Activated T-cell treated with anti-CD3 and anti-CD28 coated beads for 1 hour (primary cell): ENCODE measurements around the gene SLC30A5.
A peak's percentile ranks its signal among the peaks of the same experiment; 100 is the strongest.
"Not testable (repeated sequence)": the region's sequence is repeated elsewhere in the genome, so short reads cannot be mapped to it uniquely, and the experiment has no call there.

Source experiments
- DNase-seq: peaks from one replicate; pipeline ENCODE4 v3.0.0-alpha.2; 2020; ENCODE audit warnings: low read depth

The SLC30A5 gene

DNA sequence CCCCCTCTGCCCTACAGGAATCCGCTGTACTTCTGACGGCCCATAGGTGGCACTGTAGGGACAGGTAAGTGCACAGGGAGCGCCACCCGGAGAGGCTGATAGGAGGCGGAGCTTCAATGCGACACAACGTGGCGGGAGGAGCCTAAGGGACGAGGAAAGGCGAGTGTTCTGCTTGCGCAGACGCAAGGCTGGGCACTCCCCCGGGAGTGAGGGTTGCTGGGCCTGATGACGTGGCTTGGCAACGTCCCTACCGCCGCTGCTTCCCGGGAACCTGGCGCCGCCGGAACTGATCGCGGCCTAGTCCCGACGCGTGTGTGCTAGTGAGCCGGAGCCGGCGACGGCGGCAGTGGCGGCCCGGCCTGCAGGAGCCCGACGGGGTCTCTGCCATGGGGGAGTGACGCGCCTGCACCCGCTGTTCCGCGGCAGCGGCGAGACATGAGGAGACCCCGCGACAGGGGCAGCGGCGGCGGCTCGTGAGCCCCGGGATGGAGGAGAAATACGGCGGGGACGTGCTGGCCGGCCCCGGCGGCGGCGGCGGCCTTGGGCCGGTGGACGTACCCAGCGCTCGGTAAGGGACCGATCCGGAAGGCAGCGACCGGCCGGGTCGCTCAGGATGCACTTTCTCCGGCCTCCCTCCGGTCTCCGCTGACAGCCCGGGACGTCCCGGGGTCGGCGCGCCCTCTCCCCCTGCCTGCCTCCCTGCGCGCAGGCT, at the start of gene SLC30A5:
Gene SLC30A5, plus strand, starts transcription at position 244 of the 712 bp plus-strand sequence. Its CDS starts 242 bp downstream, at position 486.
- DNase-seq = peak; percentile 95

DNA sequence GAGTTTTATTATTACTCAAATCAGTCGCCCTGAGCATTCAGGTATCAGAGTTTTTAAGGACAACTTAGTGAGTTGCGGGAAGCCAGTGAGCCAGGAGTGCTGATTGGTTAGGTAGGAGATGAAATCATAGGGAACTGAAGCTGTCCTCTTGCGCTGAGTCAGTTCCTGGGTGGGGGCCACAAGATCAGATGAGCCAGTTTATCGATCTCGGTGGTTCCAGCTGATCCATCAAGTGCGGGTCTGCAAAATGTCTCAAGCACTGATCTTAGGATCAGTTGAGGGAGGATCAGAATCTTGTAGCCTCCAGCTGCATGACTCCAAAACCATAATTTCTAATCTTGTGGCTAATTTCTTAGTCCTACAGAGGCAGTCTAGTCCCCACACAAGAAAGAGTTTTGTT, 48.6 kb upstream of the SLC30A5 start:
- DNase-seq = not testable (repeated sequence)

DNA sequence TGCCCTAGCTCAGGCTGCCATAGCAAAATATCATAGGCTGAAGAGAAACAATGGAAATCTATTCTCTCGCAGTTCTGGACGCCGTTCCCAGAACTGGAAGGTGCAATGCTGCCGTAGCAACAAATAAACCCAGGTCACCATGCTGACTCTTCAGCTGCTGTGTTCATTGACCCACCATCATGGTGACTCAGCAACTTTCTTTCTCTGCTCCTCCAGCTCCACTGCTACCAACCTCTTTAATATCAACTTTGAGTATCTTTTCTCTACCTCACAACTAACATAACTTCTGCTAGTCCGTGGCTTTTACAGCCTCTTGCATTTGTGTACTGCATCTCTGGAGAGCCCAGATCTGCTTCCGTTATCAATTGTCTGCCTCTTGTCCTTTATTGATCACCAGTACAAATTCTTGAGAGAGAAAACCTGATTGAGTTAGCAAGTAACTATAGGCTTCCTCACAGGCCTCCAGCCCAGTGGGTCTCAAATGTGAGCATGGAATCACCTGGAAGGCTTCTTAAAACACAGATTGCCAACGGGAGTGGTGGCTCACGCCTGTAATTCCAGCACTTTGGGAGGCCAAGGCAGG, 47.3 kb upstream of the SLC30A5 start:
- DNase-seq = no peak

DNA sequence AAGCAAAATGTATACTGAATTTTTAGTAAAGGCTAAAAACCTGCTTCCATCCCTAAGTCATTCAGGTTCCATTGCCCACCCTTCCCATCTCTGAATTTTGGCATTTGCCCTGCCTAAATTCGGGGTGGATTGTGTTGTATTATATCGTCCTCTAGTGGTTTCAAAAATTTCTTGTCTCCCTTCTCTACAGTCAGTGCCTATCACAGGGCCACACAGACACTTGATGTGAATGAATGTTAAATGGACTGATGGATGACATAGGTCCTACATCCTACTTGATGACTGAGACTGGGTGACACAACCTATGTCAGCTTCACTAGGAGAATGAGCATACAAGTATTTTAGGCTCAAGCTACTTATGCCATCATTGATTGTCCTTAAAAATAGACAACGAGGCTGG, 45.6 kb upstream of the SLC30A5 start:
- no peak for DNase-seq

DNA sequence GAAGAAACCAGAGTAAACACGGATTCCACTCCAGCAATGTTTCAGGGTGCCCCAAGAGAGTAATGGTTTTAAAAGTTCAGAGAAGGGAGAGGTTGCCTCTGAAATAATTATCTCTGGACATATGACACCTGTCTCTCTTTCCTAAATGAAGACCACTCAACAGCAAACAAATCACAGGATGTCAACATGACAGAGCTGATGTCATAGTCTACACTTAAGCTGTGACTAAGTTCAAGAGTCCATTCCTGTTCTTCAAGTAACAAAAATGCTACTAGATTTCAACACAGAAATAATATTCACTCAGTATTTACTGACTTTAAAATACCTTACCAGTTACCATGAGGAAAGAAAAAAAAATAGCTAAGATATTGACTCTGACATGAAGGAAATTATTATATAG, 44.7 kb upstream of the SLC30A5 start:
- DNase-seq = no peak

DNA sequence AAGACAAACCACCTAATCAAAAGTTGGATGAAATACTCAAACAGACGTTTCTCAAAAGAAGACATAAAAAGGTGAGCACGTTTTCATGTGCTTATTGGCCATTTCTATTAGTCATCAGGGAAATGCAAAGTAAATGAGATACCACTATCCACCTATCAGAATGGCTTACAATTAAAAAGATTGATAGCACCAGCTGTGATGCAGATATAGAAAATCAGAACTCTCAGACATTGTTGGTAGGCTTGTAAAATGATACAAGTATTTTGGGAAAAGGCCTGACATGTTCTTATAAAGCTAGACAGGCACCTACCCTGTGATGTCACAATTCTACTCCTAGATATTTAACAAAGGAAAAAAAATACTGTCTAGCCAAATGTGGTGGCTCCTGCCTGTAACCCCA, 44.0 kb upstream of the SLC30A5 start:
- no peak for DNase-seq

DNA sequence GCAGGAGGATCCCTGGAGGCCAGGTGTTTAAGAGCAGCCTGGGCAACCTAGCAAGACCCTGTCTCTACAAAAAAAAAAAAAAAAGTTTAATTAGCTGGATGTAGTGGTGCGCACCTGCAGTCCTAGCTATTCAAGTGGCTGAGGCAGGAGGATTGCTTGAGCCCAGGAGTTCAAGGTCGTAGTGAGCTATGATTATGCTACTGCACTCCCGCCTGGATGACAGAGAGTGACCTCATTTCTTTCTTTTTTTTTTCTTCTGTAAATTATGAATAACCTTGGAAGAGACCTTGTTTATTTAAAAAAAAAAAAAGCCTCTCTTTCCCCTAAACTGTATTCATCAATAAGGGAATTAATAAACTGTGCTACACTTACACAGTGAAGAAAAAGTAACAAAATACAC, 43.6 kb upstream of the SLC30A5 start:
- DNase-seq = no peak

DNA sequence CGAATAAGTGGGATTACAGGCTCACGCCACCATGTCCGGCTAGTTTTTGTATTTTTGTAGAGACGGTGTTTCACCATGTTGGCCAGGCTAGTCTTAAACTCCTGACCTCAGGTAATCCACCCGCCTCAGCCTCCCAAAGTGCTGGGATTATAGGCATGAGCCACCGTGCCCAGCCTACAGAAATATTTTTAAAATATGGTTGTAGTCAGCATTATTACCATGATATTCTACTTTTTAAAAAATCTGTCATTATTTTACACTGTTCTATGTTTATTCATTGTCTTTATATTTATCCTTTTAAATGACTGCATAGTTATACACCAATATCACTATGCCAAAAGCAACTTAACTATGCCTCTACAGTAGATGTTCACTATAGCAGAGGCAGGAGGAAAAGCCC, 41.6 kb upstream of the SLC30A5 start:
- no peak for DNase-seq

DNA sequence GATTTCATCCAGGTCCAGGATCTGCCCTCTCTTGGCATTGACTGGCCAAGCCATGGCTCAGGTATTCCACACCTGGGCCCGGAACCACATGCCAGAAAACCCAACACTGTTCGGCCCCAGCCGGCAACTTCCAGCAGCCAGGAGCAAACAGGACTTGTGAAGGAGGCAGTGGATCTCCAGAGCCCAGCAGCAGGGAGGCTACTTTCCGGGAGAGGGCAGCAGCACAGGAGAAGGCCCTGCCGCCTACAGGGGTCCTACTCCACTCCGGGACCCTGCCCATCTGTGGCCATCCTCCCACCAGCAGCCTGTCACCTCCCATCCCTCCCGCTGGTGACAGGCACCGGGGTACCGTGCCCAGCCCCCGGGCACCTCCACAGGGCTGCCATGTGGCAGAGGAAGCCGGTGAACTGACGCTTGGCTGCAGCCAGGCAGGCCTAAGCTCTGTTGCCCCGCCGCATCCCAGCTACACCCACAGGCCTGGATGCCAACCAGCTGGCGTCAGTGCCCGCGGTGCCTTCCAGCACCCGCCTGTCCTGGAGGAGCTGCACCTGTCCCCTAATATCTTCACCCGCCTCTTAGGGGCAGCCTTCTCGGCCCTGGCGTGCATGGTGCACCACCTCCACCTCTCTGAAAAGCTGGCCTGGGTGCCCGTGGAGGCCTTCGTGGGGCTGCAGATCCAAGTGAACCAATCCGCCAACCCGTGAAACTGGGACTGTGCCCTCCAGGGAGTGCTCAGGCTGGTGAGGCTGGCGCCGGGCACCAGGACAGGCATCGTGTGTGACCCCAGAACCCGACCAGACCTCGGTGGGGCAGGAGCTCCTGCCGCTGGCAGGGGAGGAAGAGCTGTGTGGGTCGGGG, 18.9 kb upstream of the SLC30A5 start:
- DNase-seq = no peak

DNA sequence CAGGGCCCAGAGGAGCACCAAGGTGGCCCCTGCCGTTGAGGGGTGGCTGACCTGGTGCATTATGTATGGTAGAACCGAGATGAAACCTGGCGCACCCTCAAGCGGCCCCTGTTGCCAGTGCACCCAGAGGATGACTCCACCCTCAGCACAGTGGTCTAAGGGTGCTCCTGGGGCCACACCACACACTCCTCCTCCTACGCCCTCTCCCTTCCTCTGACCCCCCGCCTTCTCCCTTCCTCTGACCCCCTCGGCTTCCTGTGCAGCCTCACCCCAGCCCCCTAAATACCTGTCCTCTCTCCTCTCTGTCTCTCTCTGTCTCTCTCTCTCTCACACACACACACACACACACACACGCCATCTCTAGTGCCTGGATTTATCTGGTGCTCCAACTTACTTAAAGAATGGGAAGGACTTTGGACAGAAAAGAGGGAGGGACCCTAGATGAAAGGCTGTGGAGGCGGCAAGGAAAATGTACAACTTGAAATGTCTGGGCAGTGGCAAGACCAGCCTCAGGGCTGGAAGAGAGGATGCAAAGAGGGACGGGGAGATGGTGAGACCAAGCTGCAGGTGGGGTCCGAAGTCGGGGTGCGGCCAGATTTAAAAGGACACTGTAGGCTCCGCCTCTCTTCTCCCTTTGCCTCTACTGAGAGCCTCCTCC, 18.2 kb upstream of the SLC30A5 start:
- DNase-seq = no peak

DNA sequence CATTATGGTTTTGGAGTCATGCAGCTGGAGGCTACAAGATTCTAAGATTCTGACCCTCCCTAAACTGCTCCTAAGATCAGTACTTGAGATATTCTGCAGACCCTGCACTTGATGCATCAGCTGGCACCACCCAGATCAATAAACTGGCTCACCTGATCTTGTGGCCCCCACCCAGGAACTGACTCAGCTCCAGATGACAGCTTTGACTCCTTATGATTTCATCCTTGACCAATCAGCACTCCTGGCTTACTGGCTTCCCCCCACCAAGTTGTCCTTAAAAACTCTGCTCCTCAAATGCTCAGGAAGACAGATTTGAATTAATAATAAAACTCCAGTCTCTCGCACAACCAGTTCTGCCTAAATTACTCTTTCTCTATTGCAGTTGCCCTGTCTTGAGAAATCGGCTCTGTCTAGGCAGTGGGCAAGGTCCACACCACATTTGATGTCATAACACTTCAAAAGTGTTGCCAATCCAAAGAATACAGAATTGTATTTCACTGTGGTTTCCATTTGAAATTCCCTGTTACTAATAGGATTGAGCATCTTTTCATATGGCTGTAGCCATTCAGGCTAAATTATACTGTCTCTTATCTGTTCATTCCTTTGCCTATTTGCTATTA, 14.8 kb upstream of the SLC30A5 start:
- no peak for DNase-seq

DNA sequence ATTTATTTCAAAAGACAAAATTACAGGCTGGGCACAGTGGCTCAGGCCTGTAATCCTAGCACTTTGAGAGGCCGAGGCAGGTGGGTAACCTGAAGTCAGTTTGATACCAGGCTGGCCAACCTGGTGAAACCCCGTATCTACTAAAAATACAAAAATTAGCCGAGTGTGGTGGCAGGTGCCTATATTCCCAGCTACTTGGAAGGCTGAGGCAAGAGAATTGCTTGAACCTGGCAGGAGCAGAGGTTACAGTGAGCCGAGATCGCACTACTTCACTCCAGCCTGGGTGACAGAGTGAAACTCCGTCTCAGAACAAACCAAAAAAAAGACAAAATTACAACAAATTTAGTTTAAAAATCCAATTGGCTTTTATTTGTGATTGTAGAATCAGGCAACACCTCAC, 14.3 kb upstream of the SLC30A5 start:
- no peak for DNase-seq

DNA sequence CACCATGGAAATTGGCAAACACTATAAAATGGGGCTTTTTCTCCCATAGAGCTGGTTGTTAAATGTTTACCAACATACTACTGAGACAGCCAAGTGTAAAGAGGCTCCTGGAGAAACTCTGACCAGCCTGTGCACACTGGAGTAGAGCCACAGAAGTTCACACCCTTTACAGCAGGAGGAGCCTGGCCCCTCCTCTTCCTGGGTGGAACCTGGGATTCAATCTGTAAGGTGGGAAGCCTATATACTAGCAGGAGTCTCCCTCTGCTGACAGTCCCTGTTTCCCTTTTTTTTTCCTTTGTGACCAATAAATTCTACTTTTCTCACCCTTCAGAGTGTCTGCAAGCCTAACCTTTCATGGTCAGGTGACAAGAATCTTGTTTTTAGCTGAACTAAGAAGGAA, 10.4 kb upstream of the SLC30A5 start:
- DNase-seq = no peak

DNA sequence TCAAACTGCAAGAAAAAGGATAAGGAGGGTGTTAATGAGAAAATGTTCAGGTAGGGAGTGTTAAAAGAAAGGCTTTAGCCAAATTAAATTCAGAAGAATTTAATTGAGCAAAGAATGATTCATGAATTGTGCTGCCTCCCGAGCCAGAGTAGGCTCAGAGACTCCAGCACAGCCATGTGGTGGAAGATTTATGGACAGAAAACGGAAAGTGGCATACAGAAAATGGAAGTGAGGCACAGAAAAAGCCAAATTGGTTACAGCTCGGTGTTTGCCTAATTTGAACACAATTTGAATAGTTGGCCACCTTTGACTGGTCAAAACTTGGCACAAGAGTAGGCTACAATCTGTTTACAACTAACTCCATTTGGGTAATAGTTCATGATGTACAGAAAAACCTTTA, 9.6 kb upstream of the SLC30A5 start:
- no peak for DNase-seq

DNA sequence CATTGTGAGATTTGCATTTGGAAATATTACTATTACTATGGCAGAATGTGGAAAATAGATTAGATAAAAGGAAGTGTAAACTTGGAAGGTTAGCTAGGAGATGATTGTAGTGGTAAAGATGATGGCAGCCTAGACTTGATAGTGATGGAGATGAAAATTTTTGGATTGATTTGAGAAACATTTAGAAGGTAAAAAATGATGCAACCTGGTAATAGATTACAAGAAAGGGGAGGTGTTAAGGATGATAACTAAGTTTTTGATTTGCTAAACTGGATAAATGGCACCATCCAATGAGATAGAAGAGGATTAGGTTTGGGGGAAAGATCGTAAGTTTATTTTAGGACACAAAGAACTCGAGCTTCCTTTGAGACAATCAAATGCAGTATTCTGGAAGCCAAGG, 8.9 kb upstream of the SLC30A5 start:
- no peak for DNase-seq

DNA sequence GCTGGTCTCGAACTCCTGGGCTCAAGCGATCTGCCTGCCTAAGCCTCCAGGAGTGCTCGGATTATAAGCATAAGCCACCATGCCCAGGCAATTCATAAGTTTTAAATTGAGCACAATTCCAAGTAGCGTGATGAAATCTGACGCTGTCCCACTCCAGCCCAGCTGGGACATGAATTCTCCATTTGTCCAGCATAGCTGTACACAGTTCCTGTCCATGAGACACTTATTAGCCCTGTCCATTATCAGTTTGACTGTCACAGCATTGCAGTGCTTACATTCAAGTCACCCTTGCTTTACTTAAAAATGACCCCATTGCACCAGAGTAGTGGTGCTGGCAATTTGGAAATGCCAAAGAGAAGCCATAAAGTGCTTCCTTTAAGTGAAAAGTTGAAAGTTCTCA, 7.6 kb upstream of the SLC30A5 start:
- no peak for DNase-seq

DNA sequence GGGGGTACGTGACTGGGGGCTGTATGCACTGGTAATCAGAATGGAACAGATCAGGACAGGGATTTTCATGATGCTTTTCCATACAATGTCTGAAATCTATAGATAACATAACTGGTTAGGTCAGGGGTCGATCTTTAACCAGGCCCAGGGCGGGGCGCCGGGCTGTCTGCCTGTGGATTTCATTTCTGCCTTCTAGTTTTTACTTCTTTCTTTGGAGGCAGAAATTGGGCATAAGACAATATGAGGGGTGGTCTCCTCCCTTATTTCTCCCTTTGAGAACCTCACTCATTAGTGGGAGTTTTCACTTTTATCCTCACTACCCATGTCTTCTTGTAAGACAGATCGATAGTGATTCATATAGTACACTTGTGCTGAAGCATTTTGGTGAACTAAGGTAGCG, 5.8 kb upstream of the SLC30A5 start:
- not testable (repeated sequence) for DNase-seq

DNA sequence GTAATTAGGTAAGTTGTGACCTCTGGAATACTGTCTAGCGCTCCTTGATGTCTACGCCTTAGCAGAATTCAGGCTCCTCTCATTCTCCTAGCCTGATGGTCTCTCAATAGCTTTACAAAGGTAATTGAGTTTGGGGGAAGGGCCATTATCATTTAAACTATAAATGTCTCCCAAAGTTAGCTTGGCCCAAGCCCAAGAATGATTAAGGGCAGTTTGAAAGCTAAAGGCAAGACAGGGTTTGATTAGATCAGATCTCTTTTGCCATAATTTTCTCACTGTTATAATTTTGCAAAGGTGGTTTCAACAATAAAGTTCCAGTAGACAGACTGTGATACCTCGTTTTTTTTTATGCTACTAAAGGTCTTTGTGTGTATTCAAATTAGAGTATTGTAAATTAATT, 3.7 kb upstream of the SLC30A5 start:
- DNase-seq = no peak

DNA sequence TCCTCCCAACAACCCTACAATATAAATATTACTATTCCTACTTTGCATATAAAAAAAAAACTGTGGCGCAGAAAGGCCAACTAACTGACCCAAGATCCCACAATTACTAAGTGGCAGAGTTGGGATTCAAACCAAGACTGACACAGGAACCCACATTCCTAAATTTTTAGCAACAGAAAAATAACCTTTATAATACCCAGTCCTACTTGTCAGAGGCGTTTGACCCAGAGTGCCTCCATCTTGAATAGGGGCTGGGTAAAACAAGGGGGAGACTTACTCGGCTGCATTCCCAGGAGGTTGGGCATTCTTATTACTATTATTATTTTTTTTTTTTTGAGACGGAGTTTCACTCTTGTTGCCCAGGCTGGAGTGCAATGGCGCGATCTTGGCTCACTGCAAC, 2.0 kb upstream of the SLC30A5 start:
- DNase-seq = no peak

DNA sequence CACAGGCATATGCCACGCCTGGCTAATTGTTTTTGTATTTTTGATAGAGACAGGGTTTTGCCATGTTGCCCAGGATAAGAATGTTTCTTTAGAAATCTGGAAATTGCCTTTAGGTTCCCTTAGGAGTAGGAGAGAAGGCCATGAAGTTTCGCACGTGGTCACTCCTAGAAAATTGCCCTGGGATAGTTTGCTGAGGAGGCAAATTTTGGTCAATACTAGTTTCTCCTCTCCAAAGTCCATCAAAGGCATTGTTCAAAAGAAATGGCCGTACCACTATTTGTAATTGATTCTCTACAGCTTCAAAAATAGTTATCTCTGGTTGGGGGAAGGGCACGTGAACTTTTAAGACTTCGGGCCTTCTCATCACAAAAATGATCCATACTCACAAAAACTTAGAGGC, 845 bp upstream of the SLC30A5 start:
- DNase-seq = no peak

DNA sequence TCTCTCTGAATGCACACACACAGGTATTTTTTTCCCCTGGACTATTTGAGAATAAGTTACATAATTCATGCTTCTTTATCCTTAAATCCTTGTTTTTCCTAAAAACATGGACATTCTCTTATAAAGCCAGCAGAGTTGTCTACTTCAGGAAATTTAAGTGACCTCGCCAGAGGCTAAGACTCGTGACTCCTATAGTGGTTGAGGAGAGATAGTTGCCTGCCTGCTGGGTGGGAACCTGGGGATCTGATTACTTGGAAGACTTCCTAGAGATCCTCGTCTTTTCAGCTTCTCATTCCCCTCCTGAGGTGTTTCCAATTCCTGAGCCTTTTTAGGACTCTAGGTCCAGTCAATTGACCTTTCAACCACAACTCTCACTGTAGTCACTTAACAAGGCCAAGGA, 5.5 kb downstream of the SLC30A5 start:
- DNase-seq = no peak

DNA sequence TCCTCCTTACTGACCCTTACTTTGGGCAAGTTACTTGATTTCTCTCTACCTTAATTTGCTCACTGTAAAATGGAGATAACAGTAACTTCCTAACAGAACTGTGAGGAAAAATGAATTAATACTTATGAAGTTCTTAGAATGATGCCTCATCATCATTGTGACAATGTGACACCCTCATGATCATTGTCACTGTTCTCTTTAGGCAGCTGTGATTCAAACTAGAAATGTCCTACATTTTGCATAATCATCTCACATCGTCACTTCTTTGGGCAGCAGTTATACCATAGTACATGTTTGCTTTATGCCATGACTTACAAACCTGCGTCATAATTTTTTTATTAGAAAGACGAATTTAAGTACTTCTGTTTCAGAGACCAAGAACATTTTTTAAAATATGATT, 9.7 kb downstream of the SLC30A5 start:
- DNase-seq = no peak
